Stimulated activated CD8-positive, alpha-beta memory T cell treated with anti-CD3 and anti-CD28 coated beads, Interleukin-15, amount 100 ng/mL, for 48 hours (primary cell): ENCODE measurements around the gene APOL6.
"Not testable (repeated sequence)": the region's sequence is repeated elsewhere in the genome, so short reads cannot be mapped to it uniquely, and the experiment has no call there.

ENCODE experiments used
- DNase-seq, 2 donors: peaks; one replicate each; pipeline ENCODE4 v3.0.0-alpha.2; 2020; ENCODE audit warnings: low read depth in 2 of 2

Gene APOL6

GRCh38 chr22:35637254-35637653, 11.0 kb upstream of the APOL6 start:
- no peak for DNase-seq

- no peak for DNase-seq
Observed at GRCh38 chr22:35638001-35638400, 10.2 kb upstream of the APOL6 start.

GRCh38 chr22:35638410-35638809, 9.8 kb upstream of the APOL6 start:
- no peak for DNase-seq

GRCh38 chr22:35641494-35642120, 6.6 kb upstream of the APOL6 start:
- no peak for DNase-seq

- DNase-seq, result no peak
Observed at GRCh38 chr22:35642305-35642741, 5.9 kb upstream of the APOL6 start.

- no peak for DNase-seq
Observed at GRCh38 chr22:35643991-35644390, 4.3 kb upstream of the APOL6 start.

- DNase-seq, result no peak
Observed at GRCh38 chr22:35645646-35646045, 2.6 kb upstream of the APOL6 start.

- no peak for DNase-seq
Observed at GRCh38 chr22:35649026-35649553, 844 bp downstream of the APOL6 start.

- no peak for DNase-seq
Observed at GRCh38 chr22:35649636-35650250, 1.5 kb downstream of the APOL6 start.

GRCh38 chr22:35651085-35651484, 2.8 kb downstream of the APOL6 start:
- DNase-seq, result no peak

GRCh38 chr22:35653824-35654223, 5.6 kb downstream of the APOL6 start:
- no peak for DNase-seq

- DNase-seq, result no peak
Observed at GRCh38 chr22:35656284-35656752, 8.1 kb downstream of the APOL6 start.

GRCh38 chr22:35657571-35658312, 9.5 kb downstream of the APOL6 start:
- no peak for DNase-seq

- no peak for DNase-seq
Observed at GRCh38 chr22:35660291-35661127, 12.3 kb downstream of the APOL6 start.

- DNase-seq, result no peak
Observed at GRCh38 chr22:35661464-35661863, 13.2 kb downstream of the APOL6 start.

- no peak for DNase-seq
Observed at GRCh38 chr22:35662914-35663313, 14.7 kb downstream of the APOL6 start.

- no peak for DNase-seq
Observed at GRCh38 chr22:35663371-35663770, 15.1 kb downstream of the APOL6 start.

- no peak for DNase-seq
Observed at GRCh38 chr22:35664955-35665587, 16.8 kb downstream of the APOL6 start.

GRCh38 chr22:35666699-35667098, 18.5 kb downstream of the APOL6 start:
- DNase-seq, result not testable (repeated sequence)

- DNase-seq, result no peak
Observed at GRCh38 chr22:35674335-35674734, 26.1 kb downstream of the APOL6 start.

- not testable (repeated sequence) for DNase-seq
Observed at GRCh38 chr22:35676065-35676464, 27.8 kb downstream of the APOL6 start.
